Measurements from ENCODE around the gene NOX1. TPM values are rescaled to one million over a fixed set of nuclear protein-coding genes. Genes with fewer than 3 reads are reported as not detected.
A peak's percentile ranks its signal among the peaks of the same experiment; 100 is the strongest.

NOX1 gene
- total RNA-seq, 1 experiment from 2014 or later: 13.2 TPM

DNA sequence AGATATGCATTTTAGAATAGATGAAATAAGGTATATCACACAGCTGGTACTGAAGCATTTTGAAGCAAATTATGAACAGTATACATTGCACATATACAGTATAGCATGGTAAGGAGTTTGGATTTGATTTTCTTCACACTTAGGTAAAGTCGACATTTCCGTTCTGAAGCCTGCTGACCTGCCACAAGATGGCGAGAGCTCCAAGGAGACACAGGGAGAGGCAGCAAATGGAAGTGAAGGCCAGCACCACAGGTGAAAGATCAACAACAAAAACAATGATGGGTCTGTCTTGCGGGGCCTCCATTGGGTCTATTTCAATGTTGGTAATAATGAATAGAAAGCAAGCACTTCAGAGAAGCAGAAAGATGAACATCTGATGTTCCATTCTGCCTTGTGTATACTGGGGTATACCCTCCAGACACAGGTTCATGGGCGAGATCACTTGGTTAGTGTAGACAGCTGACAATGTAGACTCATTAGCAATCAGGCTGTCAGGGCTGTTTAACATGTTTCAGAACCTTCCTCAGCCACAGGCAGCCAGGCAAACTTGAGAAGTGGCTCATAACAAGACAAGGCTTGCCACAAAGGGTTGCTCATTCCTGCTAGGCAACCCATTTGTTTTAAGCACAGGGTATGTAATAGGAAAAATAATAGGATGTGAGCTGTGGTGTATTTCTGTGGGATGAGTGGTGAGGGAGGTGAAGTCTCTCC lies 21.4 kb upstream of the NOX1 start:
- Mint-ChIP-seq H3K27me3 (ENCODE audit: insufficient read depth, unreplicated experiment) (no peaks in the 10 kb centered on the region), H3K27ac (ENCODE audit: unreplicated experiment) (no peak overlapping the region), H3K9me3 (ENCODE audit: unreplicated experiment) (peaks cover 8% of the 10 kb centered on the region), H3K4me3 (ENCODE audit: unreplicated experiment) (no peak overlapping the region), H3K36me3 (ENCODE audit: insufficient read depth, unreplicated experiment) (no peaks in the 10 kb centered on the region), H3K4me1 (ENCODE audit: low read depth, unreplicated experiment) (peaks cover 13% of the 10 kb centered on the region)
- DNase-seq: peak; percentile 53
- Histone ChIP-seq H3K36me3 (ENCODE audit: control insufficient read depth, insufficient read depth, low read length) (no peaks in the 10 kb centered on the region), H3K9me3 (no peaks in the 10 kb centered on the region), H3K4me3 (ENCODE audit: low read depth, low read length) (no peak overlapping the region), H3K4me1 (peaks cover 7% of the 10 kb centered on the region; the same call in 1 of the 2 replicates), H3K27me3 (replicated peaks; ENCODE audit: control insufficient read depth, insufficient read depth, low read length) (no peaks in the 10 kb centered on the region)
- no TSS peak for BruUV-seq (replicated peaks)
- ChIA-PET POLR2A (no interaction called here), CTCF (interaction anchor here (0.6 kb wide), 1 partner anchor 145 kb away, joined by 6 read pairs; no protein-coding TSS in a partner anchor)
- TF ChIP-seq, protein P1, sequence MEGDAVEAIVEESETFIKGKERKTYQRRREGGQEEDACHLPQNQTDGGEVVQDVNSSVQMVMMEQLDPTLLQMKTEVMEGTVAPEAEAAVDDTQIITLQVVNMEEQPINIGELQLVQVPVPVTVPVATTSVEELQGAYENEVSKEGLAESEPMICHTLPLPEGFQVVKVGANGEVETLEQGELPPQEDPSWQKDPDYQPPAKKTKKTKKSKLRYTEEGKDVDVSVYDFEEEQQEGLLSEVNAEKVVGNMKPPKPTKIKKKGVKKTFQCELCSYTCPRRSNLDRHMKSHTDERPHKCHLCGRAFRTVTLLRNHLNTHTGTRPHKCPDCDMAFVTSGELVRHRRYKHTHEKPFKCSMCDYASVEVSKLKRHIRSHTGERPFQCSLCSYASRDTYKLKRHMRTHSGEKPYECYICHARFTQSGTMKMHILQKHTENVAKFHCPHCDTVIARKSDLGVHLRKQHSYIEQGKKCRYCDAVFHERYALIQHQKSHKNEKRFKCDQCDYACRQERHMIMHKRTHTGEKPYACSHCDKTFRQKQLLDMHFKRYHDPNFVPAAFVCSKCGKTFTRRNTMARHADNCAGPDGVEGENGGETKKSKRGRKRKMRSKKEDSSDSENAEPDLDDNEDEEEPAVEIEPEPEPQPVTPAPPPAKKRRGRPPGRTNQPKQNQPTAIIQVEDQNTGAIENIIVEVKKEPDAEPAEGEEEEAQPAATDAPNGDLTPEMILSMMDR (IDR thresholded peaks at IDR 0.05; ENCODE audit: insufficient read depth in 1 of 2, low read depth in 1 of 2, low read length in 1 of 2, severe bottlenecking in 1 of 2, unreplicated experiment in 1 of 2): peak; percentile 36 to 66
- intact Hi-C loops (cut with micrococcal nuclease; ENCODE audit: unreplicated experiment): loop anchor here (2.0 to 10.0 kb wide), 4 partner anchors 107 to 392 kb away; partner anchors contain the start of gene CENPI

GRCh38 chrX:100883654-100884053 lies 9.5 kb upstream of the NOX1 start:
- Histone ChIP-seq H3K36me3 (ENCODE audit: control insufficient read depth, insufficient read depth, low read length) (no peaks in the 10 kb centered on the region; the same call in 1 of the 2 replicates), H3K4me1 (peaks cover 39% of the 10 kb centered on the region), H3K27me3 (replicated peaks; ENCODE audit: control insufficient read depth, insufficient read depth, low read length) (no peaks in the 10 kb centered on the region), H3K4me3 (ENCODE audit: low read depth, low read length) (no peak overlapping the region), H3K9me3 (no peaks in the 10 kb centered on the region)
- ChIA-PET POLR2A (interaction anchor here (1.0 kb wide), 1 partner anchor 9 kb away, joined by 3 read pairs; the partner anchor contains the start of gene NOX1), CTCF (no interaction called here)
- Mint-ChIP-seq H3K4me1 (ENCODE audit: low read depth, unreplicated experiment) (peaks cover 18% of the 10 kb centered on the region), H3K27me3 (ENCODE audit: insufficient read depth, unreplicated experiment) (no peaks in the 10 kb centered on the region), H3K27ac (ENCODE audit: unreplicated experiment) (peak overlapping the region; percentile 63), H3K9me3 (ENCODE audit: unreplicated experiment) (no peaks in the 10 kb centered on the region), H3K4me3 (ENCODE audit: unreplicated experiment) (peak overlapping the region; percentile 70), H3K36me3 (ENCODE audit: insufficient read depth, unreplicated experiment) (peaks cover 22% of the 10 kb centered on the region)
- intact Hi-C loops (cut with micrococcal nuclease; ENCODE audit: unreplicated experiment): loop anchor here (1.0 to 2.0 kb wide), 3 partner anchors 9 to 63 kb away; partner anchors contain the start of genes CSTF2, NOX1 and XKRX
- no TSS peak for BruUV-seq (replicated peaks)
- peak; percentile 53 to 58 for DNase-seq
- TF ChIP-seq, protein P1 (IDR thresholded peaks at IDR 0.05; ENCODE audit: insufficient read depth in 1 of 2, low read depth in 1 of 2, low read length in 1 of 2, severe bottlenecking in 1 of 2, unreplicated experiment in 1 of 2): no peak

- Histone ChIP-seq H3K4me3 (ENCODE audit: low read depth, low read length) (no peak overlapping the region), H3K27me3 (replicated peaks; ENCODE audit: control insufficient read depth, insufficient read depth, low read length) (no peaks in the 10 kb centered on the region), H3K36me3 (ENCODE audit: control insufficient read depth, insufficient read depth, low read length) (no peaks in the 10 kb centered on the region), H3K9me3 (no peaks in the 10 kb centered on the region), H3K4me1 (peaks cover 41% of the 10 kb centered on the region)
- Mint-ChIP-seq H3K27me3 (ENCODE audit: insufficient read depth, unreplicated experiment) (no peaks in the 10 kb centered on the region), H3K4me1 (ENCODE audit: low read depth, unreplicated experiment) (peaks cover 18% of the 10 kb centered on the region), H3K36me3 (ENCODE audit: insufficient read depth, unreplicated experiment) (peaks cover 14% of the 10 kb centered on the region), H3K9me3 (ENCODE audit: unreplicated experiment) (no peaks in the 10 kb centered on the region), H3K4me3 (ENCODE audit: unreplicated experiment) (no peak overlapping the region), H3K27ac (ENCODE audit: unreplicated experiment) (no peak overlapping the region)
- ChIA-PET CTCF (no interaction called here), POLR2A (no interaction called here)
- no TSS peak for BruUV-seq (replicated peaks)
- TF ChIP-seq, protein P1 (IDR thresholded peaks at IDR 0.05; ENCODE audit: insufficient read depth in 1 of 2, low read depth in 1 of 2, low read length in 1 of 2, severe bottlenecking in 1 of 2, unreplicated experiment in 1 of 2): no peak
- no peak for DNase-seq
- intact Hi-C loops (cut with micrococcal nuclease; ENCODE audit: unreplicated experiment): no loop called here
Observed at GRCh38 chrX:100880368-100880767, 6.2 kb upstream of the NOX1 start.

All from Caco-2 (cell line).